NCI-H1436 (cell line): Measurements from ENCODE around the gene HBA2.
"Not testable (repeated sequence)": the region's sequence is repeated elsewhere in the genome, so short reads cannot be mapped to it uniquely, and the experiment has no call there.

ENCODE experiments used
- DNase-seq: peaks from one replicate; lab custom pipeline; 2025; lab: John Stamatoyannopoulos, UW

The HBA2 gene

GRCh38 chr16:175011-175949, 2.6 kb downstream of the HBA2 start:
- no peak for DNase-seq

DNA sequence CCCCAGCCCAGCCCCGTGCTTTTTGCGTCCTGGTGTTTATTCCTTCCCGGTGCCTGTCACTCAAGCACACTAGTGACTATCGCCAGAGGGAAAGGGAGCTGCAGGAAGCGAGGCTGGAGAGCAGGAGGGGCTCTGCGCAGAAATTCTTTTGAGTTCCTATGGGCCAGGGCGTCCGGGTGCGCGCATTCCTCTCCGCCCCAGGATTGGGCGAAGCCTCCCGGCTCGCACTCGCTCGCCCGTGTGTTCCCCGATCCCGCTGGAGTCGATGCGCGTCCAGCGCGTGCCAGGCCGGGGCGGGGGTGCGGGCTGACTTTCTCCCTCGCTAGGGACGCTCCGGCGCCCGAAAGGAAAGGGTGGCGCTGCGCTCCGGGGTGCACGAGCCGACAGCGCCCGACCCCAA, 3.3 kb downstream of the HBA2 start:
- not testable (repeated sequence) for DNase-seq

DNA sequence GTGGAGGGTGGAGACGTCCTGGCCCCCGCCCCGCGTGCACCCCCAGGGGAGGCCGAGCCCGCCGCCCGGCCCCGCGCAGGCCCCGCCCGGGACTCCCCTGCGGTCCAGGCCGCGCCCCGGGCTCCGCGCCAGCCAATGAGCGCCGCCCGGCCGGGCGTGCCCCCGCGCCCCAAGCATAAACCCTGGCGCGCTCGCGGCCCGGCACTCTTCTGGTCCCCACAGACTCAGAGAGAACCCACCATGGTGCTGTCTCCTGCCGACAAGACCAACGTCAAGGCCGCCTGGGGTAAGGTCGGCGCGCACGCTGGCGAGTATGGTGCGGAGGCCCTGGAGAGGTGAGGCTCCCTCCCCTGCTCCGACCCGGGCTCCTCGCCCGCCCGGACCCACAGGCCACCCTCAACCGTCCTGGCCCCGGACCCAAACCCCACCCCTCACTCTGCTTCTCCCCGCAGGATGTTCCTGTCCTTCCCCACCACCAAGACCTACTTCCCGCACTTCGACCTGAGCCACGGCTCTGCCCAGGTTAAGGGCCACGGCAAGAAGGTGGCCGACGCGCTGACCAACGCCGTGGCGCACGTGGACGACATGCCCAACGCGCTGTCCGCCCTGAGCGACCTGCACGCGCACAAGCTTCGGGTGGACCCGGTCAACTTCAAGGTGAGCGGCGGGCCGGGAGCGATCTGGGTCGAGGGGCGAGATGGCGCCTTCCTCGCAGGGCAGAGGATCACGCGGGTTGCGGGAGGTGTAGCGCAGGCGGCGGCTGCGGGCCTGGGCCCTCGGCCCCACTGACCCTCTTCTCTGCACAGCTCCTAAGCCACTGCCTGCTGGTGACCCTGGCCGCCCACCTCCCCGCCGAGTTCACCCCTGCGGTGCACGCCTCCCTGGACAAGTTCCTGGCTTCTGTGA, 4.1 kb downstream of the HBA2 start, which contains the start of gene HBA1:
HBA1 (plus strand) TSS at position 204 of the 906 bp plus-strand sequence; CDS start at position 241, 37 bp downstream.
- not testable (repeated sequence) for DNase-seq

- DNase-seq, result no peak
Measured at GRCh38 chr16:177394-177822, 4.7 kb downstream of the HBA2 start.

DNA sequence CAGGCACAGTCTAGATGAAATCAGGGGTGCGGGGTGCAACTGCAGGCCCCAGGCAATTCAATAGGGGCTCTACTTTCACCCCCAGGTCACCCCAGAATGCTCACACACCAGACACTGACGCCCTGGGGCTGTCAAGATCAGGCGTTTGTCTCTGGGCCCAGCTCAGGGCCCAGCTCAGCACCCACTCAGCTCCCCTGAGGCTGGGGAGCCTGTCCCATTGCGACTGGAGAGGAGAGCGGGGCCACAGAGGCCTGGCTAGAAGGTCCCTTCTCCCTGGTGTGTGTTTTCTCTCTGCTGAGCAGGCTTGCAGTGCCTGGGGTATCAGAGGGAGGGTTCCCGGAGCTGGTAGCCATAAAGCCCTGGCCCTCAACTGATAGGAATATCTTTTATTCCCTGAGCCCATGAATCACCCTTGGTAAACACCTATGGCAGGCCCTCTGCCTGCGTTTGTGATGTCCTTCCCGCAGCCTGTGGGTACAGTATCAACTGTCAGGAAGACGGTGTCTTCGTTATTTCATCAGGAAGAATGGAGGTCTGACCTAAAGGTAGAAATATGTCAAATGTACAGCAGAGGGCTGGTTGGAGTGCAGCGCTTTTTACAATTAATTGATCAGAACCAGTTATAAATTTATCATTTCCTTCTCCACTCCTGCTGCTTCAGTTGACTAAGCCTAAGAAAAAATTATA, 5.4 kb downstream of the HBA2 start:
- DNase-seq, result no peak

GRCh38 chr16:178668-179015, 6.0 kb downstream of the HBA2 start:
- DNase-seq, result no peak

DNA sequence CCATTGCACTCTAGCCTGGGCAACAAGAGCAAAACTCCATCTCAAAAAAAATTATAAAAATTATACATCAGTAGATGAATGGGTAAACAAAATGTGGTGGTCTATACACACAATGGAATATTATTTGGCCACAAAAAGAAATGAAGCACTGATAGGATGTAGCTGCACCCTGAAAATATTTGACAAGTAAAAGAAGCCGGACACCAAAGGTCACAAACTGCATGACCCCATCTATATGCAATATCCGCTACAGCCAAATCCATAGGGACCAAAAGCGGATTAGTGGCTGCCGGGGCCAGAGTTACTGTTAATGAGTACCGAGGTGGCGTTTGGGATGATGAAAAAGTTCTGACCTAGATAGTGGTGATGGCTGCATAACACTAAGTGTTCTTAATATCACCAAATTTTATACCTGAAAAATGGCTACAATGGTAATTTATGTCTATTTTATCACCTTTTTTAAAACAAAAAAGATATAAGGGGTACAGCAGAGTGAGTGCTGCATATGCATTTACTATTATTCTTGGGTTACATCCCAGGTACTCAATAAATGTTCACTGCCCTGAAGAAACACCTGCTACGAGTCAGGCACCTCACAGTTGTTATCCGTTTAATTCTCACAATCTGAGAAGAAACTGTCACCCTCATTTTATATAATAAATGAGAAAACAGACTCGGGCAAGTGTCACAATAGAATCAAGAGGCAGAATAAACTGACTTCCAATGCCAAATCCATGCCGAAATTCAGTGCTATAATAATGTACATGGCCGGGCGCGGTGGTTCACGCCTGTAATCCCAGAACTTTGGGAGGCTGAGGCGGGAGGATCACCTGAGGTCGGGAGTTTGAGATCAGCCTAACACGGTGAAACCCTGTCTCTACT, 6.8 kb downstream of the HBA2 start:
- DNase-seq, result no peak

GRCh38 chr16:180101-180675, 7.5 kb downstream of the HBA2 start, which contains the start of gene HBQ1:
Gene HBQ1, plus strand, starts transcription at chr16:180459. Its CDS starts 28 bp downstream, at chr16:180487.
- DNase-seq, result peak; percentile 52

GRCh38 chr16:180681-181564, 8.2 kb downstream of the HBA2 start:
- DNase-seq, result peak; percentile 82

GRCh38 chr16:181565-182021, 8.9 kb downstream of the HBA2 start:
- DNase-seq, result no peak

- no peak for DNase-seq
Measured at GRCh38 chr16:183005-183404, 10.3 kb downstream of the HBA2 start.

GRCh38 chr16:185213-185612, 12.5 kb downstream of the HBA2 start:
- no peak for DNase-seq

DNA sequence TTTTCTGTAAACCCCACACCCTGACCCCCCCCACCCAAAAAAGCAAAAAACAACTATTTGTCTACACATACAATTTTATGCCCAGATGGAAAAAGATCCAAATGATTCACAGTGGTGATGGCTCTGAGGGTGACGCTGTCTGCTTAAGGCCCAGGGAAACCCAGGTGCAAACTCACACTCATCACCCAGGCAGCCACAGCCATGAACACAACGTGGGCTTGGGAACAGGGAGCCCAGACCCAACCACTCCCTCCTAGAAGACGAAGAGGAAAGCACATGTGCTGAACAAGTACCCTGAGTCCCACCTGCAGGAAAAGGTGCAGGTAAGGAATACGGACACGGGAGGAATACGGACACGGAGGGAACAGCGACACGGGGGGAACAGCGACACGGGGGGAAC, 13.0 kb downstream of the HBA2 start:
- DNase-seq, result no peak

DNA sequence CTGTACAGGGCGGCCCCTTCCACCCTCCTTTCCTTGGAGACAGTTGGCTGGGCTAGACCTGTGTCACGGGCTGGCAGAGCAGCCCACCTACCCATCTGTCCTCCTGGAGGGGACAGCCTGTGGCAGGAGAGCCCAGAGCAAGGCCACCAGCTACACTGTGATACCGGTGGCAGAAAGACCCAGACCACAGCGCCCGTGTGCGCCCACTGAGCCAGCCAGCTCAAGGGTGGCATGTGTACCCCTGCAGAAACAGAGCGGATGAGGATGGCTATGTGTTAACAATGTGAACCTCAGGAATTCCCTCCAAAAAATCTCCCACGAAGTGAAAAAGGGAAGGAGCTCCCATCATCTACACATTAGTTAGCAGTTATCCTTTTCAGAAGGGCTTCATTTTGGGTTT, 14.7 kb downstream of the HBA2 start:
- no peak for DNase-seq

DNA sequence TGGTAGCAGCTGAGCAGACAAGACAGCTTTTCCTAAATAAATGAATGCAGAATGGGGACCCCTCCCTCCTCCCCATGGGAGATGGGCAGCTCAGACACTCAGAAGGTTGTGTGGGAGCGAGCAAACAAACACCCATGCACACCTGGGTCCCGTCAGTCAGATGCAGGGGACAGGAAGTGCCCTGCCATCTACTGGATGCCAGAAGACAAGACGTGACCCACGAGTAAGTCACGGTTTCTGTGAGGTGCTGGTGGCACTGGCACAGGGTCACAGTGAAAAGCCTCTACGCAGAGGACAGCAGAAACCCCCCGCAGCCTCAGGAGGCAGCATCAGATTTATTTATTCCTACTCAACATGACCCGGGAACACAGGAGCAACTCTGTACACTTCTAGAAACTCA, 16.0 kb downstream of the HBA2 start:
- no peak for DNase-seq

- no peak for DNase-seq
Measured at GRCh38 chr16:189604-190186, 17.0 kb downstream of the HBA2 start.

DNA sequence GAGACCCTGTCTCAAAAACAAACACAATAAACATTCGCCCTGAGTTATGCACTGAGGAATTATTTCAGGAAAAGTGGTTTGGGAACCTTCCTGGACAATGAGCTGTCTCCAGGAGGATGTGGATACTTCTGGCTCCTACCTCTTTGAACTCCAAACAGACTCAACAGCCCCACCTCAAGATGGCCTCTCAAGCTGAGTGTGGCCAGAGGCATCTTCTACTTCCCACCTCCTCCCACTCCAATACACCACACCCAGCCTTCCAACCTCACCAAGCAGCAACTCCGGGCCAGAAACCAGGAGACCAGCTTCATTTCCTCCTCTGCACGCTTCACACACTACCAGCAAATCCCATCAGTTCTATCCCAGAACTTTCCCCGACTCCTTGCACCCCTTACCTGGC, 19.2 kb downstream of the HBA2 start:
- no peak for DNase-seq

GRCh38 chr16:192686-193085, 20.0 kb downstream of the HBA2 start:
- no peak for DNase-seq

DNA sequence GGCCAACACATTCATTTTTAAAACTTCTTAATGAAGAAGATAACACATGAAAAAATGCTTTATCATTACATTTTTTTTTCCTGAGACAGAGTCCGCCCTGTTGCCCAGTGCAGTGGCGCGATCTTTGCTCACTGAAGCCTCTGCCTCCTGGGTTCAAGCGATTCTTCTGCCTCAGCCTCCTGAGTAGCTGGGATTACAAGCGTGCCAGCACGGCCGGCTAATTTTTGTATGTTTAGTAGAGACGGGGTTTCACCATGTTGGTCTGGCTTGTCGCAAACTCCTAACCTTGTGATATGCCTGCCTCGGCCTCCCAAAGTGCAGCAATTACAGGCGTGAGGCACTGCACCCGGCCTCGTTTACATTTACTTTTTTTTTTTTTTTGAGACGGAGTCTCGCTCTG, 20.8 kb downstream of the HBA2 start:
- no peak for DNase-seq
